Aorta (tissue), 5 donors: ENCODE measurements around the gene GINS1. TPM values are rescaled to one million over a fixed set of nuclear protein-coding genes. Genes with fewer than 3 reads are reported as not detected.

Source experiments
- ATAC-seq: fragments of 200-7000 bp; cut with Tn5 transposase; one replicate; pipeline ENCODE4 v1.9.1; 2022; ENCODE audit warnings: moderate library complexity; ENCODE audit not compliant: low FRiP score
- DNase-seq, 2 donors: peaks; one replicate each; pipeline ENCODE4 v3.0.0-alpha.2; 2020
- H3K27ac ChIP-seq, 2 donors: one replicate each; pipeline ENCODE4 v1.5.1; 2013; ENCODE audit warnings: low read length in 2 of 2, mild to moderate bottlenecking in 2 of 2, moderate library complexity in 2 of 2, control low read depth in 1 of 2, inconsistent platforms in 1 of 2, low read depth in 1 of 2
- H3K27me3 ChIP-seq, 2 donors: one replicate each; pipeline ENCODE4 v1.6.1; 2013; ENCODE audit warnings: control low read depth in 1 of 2, low read length in 1 of 2, mild to moderate bottlenecking in 1 of 2, moderate library complexity in 1 of 2; ENCODE audit not compliant: insufficient read depth in 2 of 2, control insufficient read depth in 1 of 2
- H3K36me3 ChIP-seq, 2 donors: one replicate each; pipeline ENCODE4 v1.6.1; 2013; ENCODE audit warnings: control low read depth in 1 of 2, low read length in 1 of 2, mild to moderate bottlenecking in 1 of 2; ENCODE audit not compliant: insufficient read depth in 2 of 2, control insufficient read depth in 1 of 2
- H3K4me1 ChIP-seq, 2 donors: one replicate each; pipeline ENCODE4 v1.6.1; 2013; ENCODE audit warnings: low read length in 2 of 2, control low read depth in 1 of 2, mild to moderate bottlenecking in 1 of 2, moderate library complexity in 1 of 2; ENCODE audit not compliant: insufficient read depth in 2 of 2, control insufficient read depth in 1 of 2
- H3K4me3 ChIP-seq, 2 donors: one replicate each; pipeline ENCODE4 v1.5.1; 2013; ENCODE audit warnings: low read length in 2 of 2, control low read depth in 1 of 2, mild to moderate bottlenecking in 1 of 2
- H3K9me3 ChIP-seq: one replicate; pipeline ENCODE4 v1.6.1; 2013; ENCODE audit warnings: mild to moderate bottlenecking, low read length; ENCODE audit not compliant: control insufficient read depth
- WGBS, 2 donors: extraction: QIAGEN DNeasy Blood & Tissue Kit; methylation state at CpG; one replicate each; pipeline ENCODE4 v1.1.7; 2013; 5-methylcytosine and 5-hydroxymethylcytosine counted together
- intact Hi-C, 2 donors: fragments of 100-400 bp; cut with DNase I; formaldehyde crosslinking; loops; one replicate each; pipeline versions ENCODE4 v1.14.2 to v1.15.0; 2022
- long read RNA-seq, 2 donors: library from polyadenylated mRNA; unstranded; transcript quantifications; one replicate each; pipeline ENCODE4 v2.0.0, GENCODE V29; 2020 to 2021
- polyA plus RNA-seq, 2 donors: library from polyadenylated mRNA; stranded (reverse); fragments of 200-250 nt; gene quantifications; one replicate each; pipeline ENCODE4 v1.2.3, GENCODE V29; 2013
- total RNA-seq, 2 donors: library from RNA; stranded (reverse); fragmentation: NEBNext Ultra II Directional; extraction: Animal tissue kit (Norgen Biotek cat#: 25700); gene quantifications; one replicate each; pipeline ENCODE4 v1.2.1, GENCODE V29; 2021
- donor health status: healthy with polysubstance abuse.
- donor health status: Bipolar disorder and iron deficiency.
- donor health status: DM: no; HTN: no; CAD: no.
- donor health status: DM: no; HTN: no; CAD: no.
- donor health status: DM: yes; HTN: yes; CAD: no.

The GINS1 gene
- 1 to 10 TPM; 1.2 to 1.5 TPM for total RNA-seq
- polyA plus RNA-seq: 1 to 10 TPM in 1 of 2 donors, under 1 TPM in 1; 0.28 to 1.3 TPM
- long read RNA-seq, donor 1, partial matches to known transcripts: 0 of 1 reads
- long read RNA-seq, donor 1, other reads (novel, unspliced or antisense): 1 of 1 reads
- long read RNA-seq, donor 2, partial matches to known transcripts: 0 of 1 reads
- long read RNA-seq, donor 2, other reads (novel, unspliced or antisense): 0 of 1 reads

DNA sequence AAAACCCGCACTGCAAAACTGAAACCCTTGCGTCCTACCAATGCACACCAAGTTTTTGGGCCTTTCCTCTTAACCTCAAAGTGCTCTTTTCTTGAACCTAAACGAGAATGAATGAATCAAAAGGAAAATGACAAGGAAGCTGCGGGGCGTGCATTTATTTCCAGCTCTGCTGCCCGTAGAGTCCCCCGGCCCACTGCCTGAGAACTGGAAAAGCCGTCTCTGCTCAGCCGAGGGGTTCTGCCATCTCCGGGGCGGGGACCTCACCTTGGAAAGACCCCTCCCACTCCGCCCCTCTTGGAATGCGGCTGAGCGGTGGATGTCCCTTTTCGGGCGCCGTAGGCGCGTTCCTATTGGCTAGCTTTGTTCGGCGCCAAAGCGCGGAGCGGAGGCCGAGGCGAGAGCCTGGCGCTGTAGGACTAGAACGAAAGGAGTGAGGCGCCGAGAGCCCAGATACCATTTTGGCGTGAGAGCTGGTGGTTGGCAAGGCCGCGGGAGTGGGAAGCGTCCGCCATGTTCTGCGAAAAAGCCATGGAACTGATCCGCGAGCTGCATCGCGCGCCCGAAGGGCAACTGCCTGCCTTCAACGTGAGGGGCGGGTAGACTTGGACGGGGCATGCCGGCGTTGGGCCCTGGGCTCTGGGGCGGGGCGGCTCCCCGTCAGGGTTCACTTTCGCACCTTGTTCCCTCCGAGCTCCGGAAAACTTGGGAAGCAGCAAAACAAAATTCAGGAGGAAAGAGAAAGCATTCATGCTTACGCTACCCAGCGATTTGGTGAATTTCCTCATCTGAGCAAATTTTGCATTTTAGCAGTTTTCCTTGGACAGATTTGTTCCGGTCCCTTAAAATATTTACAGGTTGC is at the start of gene GINS1:
GINS1 (plus strand) TSS at position 363 of the 859 bp plus-strand sequence; CDS start at position 511, 148 bp downstream.
- peaks cover 7% of the 10 kb centered on the region for H3K9me3 ChIP-seq
- 1% methylated on average over 56 of the region's 56 CpGs for WGBS, 2 donors
- no peaks in the 10 kb centered on the region for H3K4me1 ChIP-seq
- H3K4me3 ChIP-seq: peak within 1 kb of the TSS; percentile 55 to 81
- DNase-seq: peak; percentile 84 to 94
- H3K27me3 ChIP-seq: no peaks in the 10 kb centered on the region
- peak within 1 kb of the TSS in 1 of 2 donors; percentile 48 for H3K27ac ChIP-seq
- intact Hi-C loops: no loop called here
- peak; percentile 93 for ATAC-seq
- no peaks in the 10 kb centered on the region for H3K36me3 ChIP-seq

DNA sequence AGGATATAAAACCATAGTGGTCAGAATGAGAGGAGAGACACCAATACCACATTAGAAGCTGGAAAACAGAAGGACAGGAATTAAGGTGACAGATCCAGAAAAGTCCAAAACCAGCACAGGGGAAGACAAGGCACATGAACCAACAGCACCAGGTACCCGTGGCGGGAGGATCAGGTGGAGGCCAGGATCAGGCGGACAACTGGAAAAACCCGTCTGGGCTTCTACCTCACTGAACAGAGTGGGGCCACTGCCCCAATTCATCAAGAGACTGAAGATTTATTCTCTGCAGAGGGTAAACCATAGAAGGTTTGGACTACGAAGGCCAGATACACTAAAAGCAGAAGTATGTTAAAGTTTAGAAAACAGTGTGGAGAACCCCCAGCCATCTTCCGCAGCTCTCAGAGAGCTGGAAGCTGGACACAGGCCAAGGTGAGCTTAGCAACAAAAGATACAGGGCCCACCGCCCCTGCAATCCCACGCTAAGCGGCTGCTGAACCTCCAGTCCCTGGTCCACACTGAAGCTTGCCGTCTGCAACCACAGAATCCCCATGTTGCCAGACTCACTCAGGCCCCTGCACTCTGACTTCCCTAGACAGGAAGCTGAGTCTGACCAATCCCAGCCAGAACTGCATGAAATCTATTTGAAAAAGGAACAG is 46.7 kb upstream of the GINS1 start:
- Histone ChIP-seq H3K4me1 (no peaks in the 10 kb centered on the region), H3K9me3 (no peaks in the 10 kb centered on the region), H3K4me3 (no peak overlapping the region), H3K27me3 (no peaks in the 10 kb centered on the region), H3K27ac (no peak overlapping the region), H3K36me3 (no peaks in the 10 kb centered on the region)
- DNase-seq (peak in 1 of 2 donors; percentile 49), ATAC-seq (no peak)
- 65 to 66% methylated on average over 10 of the region's 10 CpGs for WGBS, 2 donors
- intact Hi-C loops: no loop called here

DNA sequence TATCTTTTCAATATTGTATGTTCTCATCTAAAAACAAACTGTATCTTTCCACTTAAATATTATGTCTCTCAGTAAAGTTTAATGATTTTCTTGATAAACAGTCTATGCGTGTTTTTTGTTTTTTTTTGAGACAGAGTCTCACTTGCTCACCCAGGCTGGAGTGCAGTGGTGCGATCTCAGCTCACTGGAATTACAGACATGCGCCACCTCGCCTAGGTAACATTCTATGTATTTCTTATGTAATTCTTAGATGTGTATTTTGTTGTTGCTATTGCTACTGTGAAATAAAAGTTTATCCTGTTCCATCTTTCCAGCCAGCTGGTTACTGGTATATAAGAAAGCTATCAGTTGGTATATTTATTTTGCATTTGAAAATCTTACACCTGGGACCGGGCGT is 46.2 kb upstream of the GINS1 start:
- H3K36me3 ChIP-seq: no peaks in the 10 kb centered on the region
- no peaks in the 10 kb centered on the region for H3K4me1 ChIP-seq
- no peaks in the 10 kb centered on the region for H3K27me3 ChIP-seq
- H3K27ac ChIP-seq: no peak overlapping the region
- intact Hi-C loops: no loop called here
- ATAC-seq (no peak), DNase-seq (no peak)
- H3K9me3 ChIP-seq: no peaks in the 10 kb centered on the region
- H3K4me3 ChIP-seq: no peak overlapping the region
- 60 to 72% methylated on average over 6 of the region's 6 CpGs for WGBS, 2 donors

DNA sequence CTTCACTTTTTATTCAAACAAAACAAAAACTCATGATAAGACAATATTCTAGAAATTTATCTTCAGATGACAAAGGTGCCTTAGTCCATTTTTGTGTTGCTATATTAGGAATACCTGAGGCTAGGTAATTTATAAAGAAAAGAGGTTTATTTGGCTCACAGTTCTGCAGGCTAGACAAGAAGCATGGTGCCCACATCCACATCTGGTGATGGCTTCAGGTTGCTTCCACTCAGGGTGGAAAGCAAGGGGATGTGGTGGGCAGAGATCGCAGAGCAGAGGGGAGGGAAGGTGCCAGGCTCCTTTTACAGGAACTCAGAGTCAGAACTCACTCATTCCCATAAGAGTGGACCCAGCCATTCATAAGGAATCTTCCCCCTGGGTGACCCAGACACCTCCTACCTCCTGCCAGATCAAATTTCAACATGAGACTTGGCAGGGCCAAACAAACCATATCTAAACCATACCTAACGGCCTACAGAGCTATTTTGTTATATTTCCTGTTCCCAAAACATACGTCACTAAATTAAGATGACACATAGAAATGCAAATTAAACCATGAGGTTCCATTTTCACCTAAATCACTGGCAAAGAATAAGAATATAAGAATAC is 43.2 kb upstream of the GINS1 start:
- no peak overlapping the region for H3K27ac ChIP-seq
- H3K36me3 ChIP-seq: no peaks in the 10 kb centered on the region
- WGBS, 2 donors: 84% methylated on average over 3 of the region's 3 CpGs
- ATAC-seq: no peak
- no peak overlapping the region for H3K4me3 ChIP-seq
- no peaks in the 10 kb centered on the region for H3K9me3 ChIP-seq
- H3K4me1 ChIP-seq: no peaks in the 10 kb centered on the region
- DNase-seq: no peak
- H3K27me3 ChIP-seq: no peaks in the 10 kb centered on the region
- intact Hi-C loops: no loop called here

DNA sequence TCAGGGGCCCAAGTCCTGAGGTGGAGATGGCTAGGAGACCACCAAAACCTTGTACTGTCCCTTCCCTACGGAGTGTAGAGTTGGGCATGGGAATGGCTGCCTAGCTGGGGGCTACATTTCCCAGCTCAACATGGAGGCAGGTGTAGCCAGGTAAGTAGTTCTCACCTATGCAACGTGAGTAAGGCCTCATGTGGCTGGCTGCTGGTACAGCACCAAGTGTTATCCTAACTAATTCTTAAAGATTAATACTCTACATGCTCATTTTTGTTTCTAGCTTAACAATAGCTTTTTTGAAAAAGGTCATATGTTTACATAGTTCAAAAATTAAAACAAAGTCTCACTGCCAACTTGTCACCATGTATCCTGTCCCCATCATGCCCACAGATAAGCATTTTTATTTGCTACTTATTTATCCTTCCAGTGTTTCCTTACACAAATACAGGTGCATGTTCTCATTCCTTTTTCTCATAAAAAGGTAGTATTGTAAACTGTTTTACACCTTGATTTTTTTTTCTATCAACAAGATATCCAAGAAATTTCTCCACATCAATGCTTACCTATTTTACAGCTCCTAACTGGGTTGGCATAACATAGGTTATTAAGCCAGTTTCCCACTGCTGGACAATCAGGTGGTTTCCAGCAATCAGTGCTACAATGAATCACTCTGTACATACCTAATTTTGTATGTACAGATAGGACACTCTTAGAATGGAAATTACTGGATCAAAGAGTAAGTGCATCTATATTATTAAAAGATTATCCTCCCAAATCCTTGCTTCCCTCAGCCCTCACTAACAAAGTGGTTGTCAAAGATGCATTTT is 42.4 kb upstream of the GINS1 start:
- 82 to 84% methylated on average over 2 of the region's 2 CpGs for WGBS, 2 donors
- DNase-seq: no peak
- H3K4me1 ChIP-seq: no peaks in the 10 kb centered on the region
- H3K27ac ChIP-seq: no peak overlapping the region
- H3K27me3 ChIP-seq: no peaks in the 10 kb centered on the region
- no peak for ATAC-seq
- intact Hi-C loops: no loop called here
- H3K4me3 ChIP-seq: no peak overlapping the region
- H3K36me3 ChIP-seq: no peaks in the 10 kb centered on the region
- H3K9me3 ChIP-seq: no peaks in the 10 kb centered on the region

DNA sequence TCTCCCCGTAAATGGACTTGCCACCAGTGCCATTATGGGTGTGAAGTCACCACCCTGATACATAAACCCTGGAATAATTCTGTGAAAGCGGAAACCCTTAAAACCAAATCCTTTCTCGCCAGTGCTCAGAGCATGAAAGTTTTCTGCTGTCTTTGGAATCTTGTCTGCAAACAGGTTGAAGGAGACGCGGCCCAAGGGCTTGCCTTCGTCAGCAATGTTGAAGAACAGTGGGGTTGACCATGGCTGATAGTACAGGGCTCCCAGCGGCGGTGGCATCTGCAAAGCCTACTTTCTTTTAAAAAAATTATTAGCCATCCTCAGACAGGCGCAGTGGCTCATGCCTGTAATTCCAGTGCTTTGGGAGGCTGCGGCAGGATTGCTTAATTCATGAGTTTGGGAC is 38.9 kb upstream of the GINS1 start:
- Histone ChIP-seq H3K9me3 (no peaks in the 10 kb centered on the region), H3K27me3 (no peaks in the 10 kb centered on the region), H3K36me3 (no peaks in the 10 kb centered on the region), H3K4me1 (no peaks in the 10 kb centered on the region), H3K4me3 (no peak overlapping the region), H3K27ac (no peak overlapping the region)
- ATAC-seq (no peak), DNase-seq (no peak)
- 98 to 99% methylated on average over 10 of the region's 10 CpGs for WGBS, 2 donors
- intact Hi-C loops: no loop called here

DNA sequence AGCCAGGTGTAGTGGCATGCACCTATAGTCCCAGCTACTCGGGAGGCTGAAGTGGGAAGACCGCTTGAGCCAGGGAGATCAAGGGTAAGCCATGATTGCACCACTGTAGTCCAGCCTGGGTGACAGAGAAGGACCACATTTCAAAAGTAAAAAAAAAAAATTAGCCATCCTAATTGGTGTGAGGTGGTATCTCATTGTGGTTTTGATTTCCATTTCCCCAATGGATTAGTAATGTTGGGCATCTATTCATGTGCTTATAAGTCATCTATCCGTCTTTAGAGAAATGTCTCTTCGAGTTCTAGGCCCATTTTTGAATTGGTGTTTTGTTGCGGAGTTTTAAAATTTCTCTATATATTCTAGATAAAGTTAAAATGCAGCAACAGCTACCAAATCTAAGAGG is 38.5 kb upstream of the GINS1 start:
- WGBS, 2 donors: 96 to 99% methylated on average over 5 of the region's 5 CpGs

DNA sequence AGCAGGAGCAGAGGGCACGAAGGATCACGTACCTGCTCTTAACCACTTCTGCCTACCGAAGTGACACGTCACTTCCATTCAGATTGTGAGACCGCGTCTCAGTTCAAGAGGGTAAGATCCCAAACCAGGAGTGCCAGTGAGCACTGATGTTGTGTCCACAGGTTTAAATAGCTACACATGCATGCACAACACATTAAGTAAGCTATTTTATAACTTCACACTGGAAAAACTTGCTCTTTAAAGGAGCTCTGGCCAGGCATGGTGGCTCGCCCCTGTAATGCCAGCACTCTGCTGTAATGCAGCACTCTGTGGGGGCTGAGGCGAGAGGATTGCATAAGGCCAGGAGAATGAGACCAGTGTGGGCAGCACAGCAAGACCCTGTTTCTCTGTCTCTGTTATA is 37.9 kb upstream of the GINS1 start:
- H3K27me3 ChIP-seq: no peaks in the 10 kb centered on the region
- ATAC-seq: no peak
- intact Hi-C loops: no loop called here
- H3K9me3 ChIP-seq: no peaks in the 10 kb centered on the region
- no peak overlapping the region for H3K27ac ChIP-seq
- no peak overlapping the region for H3K4me3 ChIP-seq
- DNase-seq: no peak
- no peaks in the 10 kb centered on the region for H3K4me1 ChIP-seq
- H3K36me3 ChIP-seq: no peaks in the 10 kb centered on the region
- 91 to 93% methylated on average over 8 of the region's 8 CpGs for WGBS, 2 donors

More for the DNA sequence above, 38.5 kb upstream of the GINS1 start:
- no peak overlapping the region for H3K4me3 ChIP-seq
- no peaks in the 10 kb centered on the region for H3K9me3 ChIP-seq
- no peaks in the 10 kb centered on the region for H3K27me3 ChIP-seq
- no peaks in the 10 kb centered on the region for H3K36me3 ChIP-seq
- no peak overlapping the region for H3K27ac ChIP-seq
- no peak for ATAC-seq
- intact Hi-C loops: no loop called here
- H3K4me1 ChIP-seq: no peaks in the 10 kb centered on the region
- no peak for DNase-seq
